Skeletal muscle satellite cell (primary cell): ENCODE data around the gene PLCH2.

Experiments used
- H3K27me3 ChIP-seq: 2 replicates; pipeline ENCODE4 v1.7.0; 2013; ENCODE audit warnings: low read length; ENCODE audit not compliant: control insufficient read depth, insufficient read depth
- H3K36me3 ChIP-seq: 2 replicates; pipeline ENCODE4 v1.7.0; 2013; ENCODE audit warnings: mild to moderate bottlenecking, control low read depth, low read length; ENCODE audit not compliant: insufficient read depth
- H3K4me1 ChIP-seq: 2 replicates; pipeline ENCODE4 v1.7.0; 2013; ENCODE audit warnings: low read length; ENCODE audit not compliant: control insufficient read depth, insufficient read depth
- H3K4me2 ChIP-seq: 2 replicates; pipeline ENCODE4 v1.7.0; 2013; ENCODE audit warnings: mild to moderate bottlenecking, low read length
- H3K4me3 ChIP-seq: 2 replicates; pipeline ENCODE4 v1.7.0; 2013; ENCODE audit warnings: low read length
- H3K9ac ChIP-seq: 2 replicates; pipeline ENCODE4 v1.7.0; 2013; ENCODE audit warnings: mild to moderate bottlenecking, low read depth, low read length, moderate library complexity
- H3K9me3 ChIP-seq: replicated peaks from 2 replicates; pipeline ENCODE4 v1.7.0; 2013; ENCODE audit warnings: mild to moderate bottlenecking, control low read depth, low read length

The PLCH2 gene

DNA sequence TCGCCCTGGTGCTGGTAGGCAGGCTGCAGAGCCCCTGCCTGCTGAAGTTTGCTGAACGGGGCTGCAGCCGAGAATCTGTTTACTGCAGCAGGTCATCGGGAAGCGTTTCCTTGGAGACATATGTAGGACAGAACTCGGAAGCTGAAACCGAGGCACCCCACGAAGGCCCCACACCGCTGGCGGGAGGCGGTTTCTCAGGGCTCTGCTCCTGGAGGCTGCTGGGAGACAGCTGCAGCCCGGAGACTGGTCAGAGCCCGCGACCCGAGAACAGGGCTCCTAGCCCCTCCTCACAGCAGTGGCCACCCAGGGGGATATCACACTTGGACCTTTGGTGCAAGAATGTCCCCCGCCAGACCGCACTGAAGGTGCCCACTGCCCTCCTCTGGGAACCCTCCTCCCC, 12.7 kb upstream of the PLCH2 start:
- Histone ChIP-seq H3K4me3 (no peak overlapping the region), H3K4me2 (no peak overlapping the region), H3K27me3 (peaks cover 42% of the 10 kb centered on the region), H3K4me1 (peaks cover 14% of the 10 kb centered on the region), H3K9ac (no peak overlapping the region), H3K36me3 (no peaks in the 10 kb centered on the region), H3K9me3 (no peaks in the 10 kb centered on the region)

- Histone ChIP-seq H3K9ac (no peak overlapping the region), H3K4me1 (peaks cover 13% of the 10 kb centered on the region), H3K4me2 (no peak overlapping the region), H3K9me3 (no peaks in the 10 kb centered on the region), H3K36me3 (no peaks in the 10 kb centered on the region), H3K4me3 (no peak overlapping the region), H3K27me3 (peaks cover 47% of the 10 kb centered on the region)
Measured at GRCh38 chr1:2465371-2466269, 10.5 kb upstream of the PLCH2 start.

DNA sequence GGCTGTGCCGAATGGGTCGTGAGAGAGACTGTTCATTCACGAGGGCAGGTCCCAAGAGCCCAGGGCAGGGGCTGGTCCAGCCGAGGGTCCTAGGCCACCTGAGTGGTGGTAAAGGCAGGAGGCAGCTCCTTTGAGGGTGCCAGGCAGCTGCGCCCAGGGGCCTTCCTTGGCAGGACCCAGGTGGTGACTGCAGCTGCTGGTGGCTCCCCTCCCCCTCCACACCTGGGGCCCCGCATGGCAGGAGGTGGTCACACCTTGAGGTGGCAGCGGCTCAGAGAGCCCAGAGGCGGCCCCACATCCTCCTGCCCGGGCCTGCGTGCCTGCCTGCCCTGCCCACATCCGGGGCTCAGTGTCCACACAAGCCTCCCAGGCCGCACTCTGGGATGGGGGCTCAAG, 9.8 kb upstream of the PLCH2 start:
- Histone ChIP-seq H3K27me3 (peaks cover 46% of the 10 kb centered on the region), H3K9me3 (no peaks in the 10 kb centered on the region), H3K4me3 (no peak overlapping the region), H3K4me1 (peaks cover 11% of the 10 kb centered on the region), H3K9ac (no peak overlapping the region), H3K4me2 (no peak overlapping the region), H3K36me3 (no peaks in the 10 kb centered on the region)

DNA sequence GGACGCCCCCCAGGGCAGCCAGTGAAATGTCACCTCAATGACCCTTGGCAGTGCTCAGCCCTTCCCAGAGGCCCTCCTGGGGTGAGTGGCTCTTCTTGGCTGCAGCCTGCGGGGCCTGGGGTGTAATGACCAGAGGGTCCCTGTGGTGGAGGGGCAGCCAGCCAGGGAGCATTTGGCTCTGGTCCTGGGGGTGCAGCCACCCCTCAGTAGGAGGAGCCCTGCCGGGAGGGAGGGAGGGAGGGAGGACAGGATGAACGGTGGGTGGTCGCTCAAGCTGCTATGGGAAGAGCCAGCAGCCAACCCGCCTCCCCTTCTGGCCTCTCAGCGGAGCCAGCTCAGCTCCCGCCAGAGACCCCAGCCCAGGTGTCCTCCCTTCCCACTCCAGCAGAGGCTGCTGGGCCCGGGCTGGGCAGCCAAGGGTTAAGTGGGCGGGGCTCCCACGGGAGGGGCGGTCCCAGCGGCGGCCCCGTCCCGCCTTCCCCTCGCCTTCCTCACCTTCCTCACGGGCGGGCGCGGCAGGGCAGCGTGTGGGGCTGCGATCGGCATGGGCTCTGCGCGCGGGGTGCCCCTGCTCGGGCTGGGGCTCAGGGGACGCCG, 9.0 kb upstream of the PLCH2 start:
- Histone ChIP-seq H3K4me3 (no peak overlapping the region), H3K9ac (no peak overlapping the region), H3K4me2 (no peak overlapping the region), H3K36me3 (no peaks in the 10 kb centered on the region), H3K4me1 (peaks cover 11% of the 10 kb centered on the region), H3K9me3 (no peaks in the 10 kb centered on the region), H3K27me3 (peaks cover 42% of the 10 kb centered on the region)

- Histone ChIP-seq H3K9ac (no peak overlapping the region), H3K4me3 (no peak overlapping the region), H3K27me3 (peaks cover 35% of the 10 kb centered on the region)
Measured at GRCh38 chr1:2468041-2468472, 8.0 kb upstream of the PLCH2 start.

GRCh38 chr1:2468540-2468939, 7.5 kb upstream of the PLCH2 start:
- no peaks in the 10 kb centered on the region for H3K36me3 ChIP-seq
- no peak overlapping the region for H3K4me3 ChIP-seq
- no peaks in the 10 kb centered on the region for H3K9me3 ChIP-seq
- H3K27me3 ChIP-seq: peaks cover 30% of the 10 kb centered on the region
- H3K9ac ChIP-seq: no peak overlapping the region
- peaks cover 11% of the 10 kb centered on the region for H3K4me1 ChIP-seq
- H3K4me2 ChIP-seq: no peak overlapping the region

More at GRCh38 chr1:2468041-2468472, 8.0 kb upstream of the PLCH2 start:
- Histone ChIP-seq H3K4me2 (no peak overlapping the region), H3K4me1 (peaks cover 11% of the 10 kb centered on the region), H3K36me3 (no peaks in the 10 kb centered on the region), H3K9me3 (no peaks in the 10 kb centered on the region)

- Histone ChIP-seq H3K36me3 (no peaks in the 10 kb centered on the region), H3K4me3 (no peak overlapping the region), H3K4me2 (no peak overlapping the region), H3K27me3 (peaks cover 22% of the 10 kb centered on the region), H3K9me3 (no peaks in the 10 kb centered on the region), H3K9ac (no peak overlapping the region), H3K4me1 (peaks cover 18% of the 10 kb centered on the region)
Measured at GRCh38 chr1:2469103-2469940, 6.8 kb upstream of the PLCH2 start.

- Histone ChIP-seq H3K4me3 (no peak overlapping the region), H3K27me3 (peaks cover 13% of the 10 kb centered on the region), H3K9me3 (no peaks in the 10 kb centered on the region), H3K4me1 (peaks cover 30% of the 10 kb centered on the region), H3K36me3 (no peaks in the 10 kb centered on the region), H3K9ac (no peak overlapping the region), H3K4me2 (no peak overlapping the region)
Measured at GRCh38 chr1:2470290-2471158, 5.6 kb upstream of the PLCH2 start.

DNA sequence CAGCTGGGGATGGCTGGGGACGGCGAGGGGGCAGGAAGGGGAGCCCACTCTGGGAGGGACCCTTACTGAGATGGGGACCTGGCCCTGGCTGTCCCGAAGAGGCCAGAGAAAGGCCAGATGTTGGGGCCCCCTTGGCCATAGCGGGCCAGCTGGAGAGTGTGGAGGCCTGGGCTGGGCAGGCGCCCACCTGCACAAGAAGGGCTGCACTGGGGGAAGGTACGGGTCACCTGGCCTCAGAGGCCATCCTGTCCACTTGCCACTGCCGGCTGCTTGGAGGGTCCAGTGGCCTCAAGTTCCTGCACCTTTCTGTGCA, 5.0 kb upstream of the PLCH2 start:
- Histone ChIP-seq H3K36me3 (no peaks in the 10 kb centered on the region), H3K4me3 (no peak overlapping the region), H3K4me2 (no peak overlapping the region), H3K9ac (no peak overlapping the region), H3K4me1 (peaks cover 32% of the 10 kb centered on the region), H3K27me3 (peaks cover 8% of the 10 kb centered on the region), H3K9me3 (no peaks in the 10 kb centered on the region)

DNA sequence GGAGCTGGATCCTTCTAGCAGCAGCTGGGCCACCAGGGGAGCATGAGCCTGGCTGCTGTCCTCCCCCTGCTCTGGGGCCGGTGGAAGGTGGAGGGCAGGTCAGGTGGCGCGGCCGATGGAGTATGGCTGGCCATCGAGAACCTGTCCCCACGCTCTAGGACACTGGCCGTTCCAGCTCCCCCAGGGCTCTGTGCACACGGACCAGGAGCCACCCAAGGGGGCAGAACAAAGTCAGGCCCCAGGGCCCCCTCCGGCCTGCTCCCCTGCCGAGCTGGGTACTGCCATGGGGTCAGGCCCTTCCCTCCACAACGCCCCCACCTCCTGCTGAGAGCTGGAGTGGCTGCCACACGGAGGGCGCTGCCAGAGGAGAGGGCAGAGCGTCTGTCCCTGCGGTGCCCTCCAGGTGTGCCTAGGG, 4.5 kb upstream of the PLCH2 start:
- Histone ChIP-seq H3K9ac (no peak overlapping the region), H3K36me3 (no peaks in the 10 kb centered on the region), H3K4me2 (no peak overlapping the region), H3K4me3 (no peak overlapping the region), H3K4me1 (peaks cover 32% of the 10 kb centered on the region), H3K27me3 (peaks cover 5% of the 10 kb centered on the region), H3K9me3 (no peaks in the 10 kb centered on the region)

GRCh38 chr1:2472109-2472508, 4.0 kb upstream of the PLCH2 start:
- H3K4me1 ChIP-seq: peaks cover 32% of the 10 kb centered on the region
- H3K4me2 ChIP-seq: no peak overlapping the region
- H3K36me3 ChIP-seq: no peaks in the 10 kb centered on the region
- no peak overlapping the region for H3K4me3 ChIP-seq
- H3K9me3 ChIP-seq: no peaks in the 10 kb centered on the region
- H3K27me3 ChIP-seq: peaks cover 5% of the 10 kb centered on the region
- H3K9ac ChIP-seq: no peak overlapping the region
